HL-60/S4 (cell line): ENCODE results near the gene GET4.
"Not testable (repeated sequence)": the region's sequence is repeated elsewhere in the genome, so short reads cannot be mapped to it uniquely, and the experiment has no call there.

Experiments
- in situ Hi-C: fragments of 300-500 bp; cut with MboI; formaldehyde crosslinking; loops from 2 replicates; pipeline ENCODE4 v1.14.3; 2022; ENCODE audit warnings: low sequenced_read_pairs

The GET4 gene

DNA sequence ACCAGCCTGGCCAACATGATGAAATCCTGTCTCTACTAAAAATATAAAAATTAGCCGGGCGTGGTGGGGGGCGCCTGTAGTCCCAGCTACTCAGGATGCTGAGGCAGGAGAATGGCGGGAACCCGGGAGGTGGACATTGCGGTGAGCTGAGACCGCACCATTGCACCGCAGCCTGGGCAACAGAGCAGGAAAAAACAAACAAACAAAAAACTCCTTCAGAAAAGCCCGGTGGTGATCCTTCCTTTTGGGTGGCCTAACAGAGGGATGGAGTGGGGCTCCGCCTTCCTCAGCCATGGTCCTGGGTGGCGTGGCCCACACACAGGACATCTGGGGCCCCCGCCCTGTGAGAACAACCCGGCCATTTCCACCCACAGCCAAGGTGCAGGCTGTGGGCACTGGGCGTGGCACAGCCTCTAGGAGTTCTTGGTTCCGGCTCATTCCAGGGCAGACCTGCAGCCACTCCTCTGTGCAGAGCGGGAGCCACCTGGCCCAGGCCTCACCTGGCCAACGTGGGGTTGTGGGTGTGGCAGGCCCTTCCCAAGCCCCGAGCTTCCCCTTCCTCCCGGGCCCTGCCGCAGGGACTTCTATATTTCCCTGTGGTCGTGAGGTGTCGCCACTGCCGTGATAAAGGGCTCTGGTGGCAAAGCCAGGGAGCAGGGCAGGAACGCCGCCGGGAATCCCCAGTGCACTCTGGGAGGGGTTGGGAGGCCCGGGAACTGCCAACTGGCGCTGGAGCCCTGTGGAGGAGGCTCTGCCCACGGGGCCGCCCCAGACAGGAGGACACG, 37.6 kb downstream of the GET4 start:
- in situ Hi-C loops, result no loop called here

DNA sequence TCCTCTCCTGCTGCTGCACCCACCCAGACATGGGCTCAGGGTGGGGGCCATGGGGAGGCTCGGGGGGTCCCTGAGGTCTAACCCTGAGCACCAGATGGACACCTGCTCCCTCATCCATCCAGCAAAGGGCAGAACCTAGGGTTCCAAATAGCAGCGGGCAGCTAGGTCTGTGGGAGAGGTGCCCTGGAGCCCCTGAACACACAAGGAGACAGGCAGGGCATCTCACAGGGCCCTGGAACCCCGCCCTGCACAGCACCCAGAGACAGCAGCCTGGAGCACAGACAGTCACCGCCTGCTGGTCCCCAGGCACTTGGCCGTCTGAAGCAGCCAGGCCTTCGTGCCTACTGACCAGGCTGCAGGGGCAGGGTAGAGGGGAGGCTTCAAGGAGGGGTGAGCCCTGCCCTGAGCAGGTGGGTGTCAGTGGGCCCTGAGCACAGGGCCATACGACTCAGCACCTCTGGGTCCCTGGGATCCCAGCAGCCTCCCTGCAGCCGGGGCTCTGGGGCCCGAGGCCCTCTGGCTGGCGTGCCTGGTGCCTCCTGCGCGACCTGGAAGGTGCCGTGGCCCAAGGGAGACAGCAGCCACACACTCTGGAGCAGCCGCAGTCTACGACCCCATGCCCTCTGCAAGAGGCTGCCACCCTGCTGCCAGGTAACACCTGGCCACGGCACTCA, 38.3 kb downstream of the GET4 start:
- in situ Hi-C loops, result no loop called here

DNA sequence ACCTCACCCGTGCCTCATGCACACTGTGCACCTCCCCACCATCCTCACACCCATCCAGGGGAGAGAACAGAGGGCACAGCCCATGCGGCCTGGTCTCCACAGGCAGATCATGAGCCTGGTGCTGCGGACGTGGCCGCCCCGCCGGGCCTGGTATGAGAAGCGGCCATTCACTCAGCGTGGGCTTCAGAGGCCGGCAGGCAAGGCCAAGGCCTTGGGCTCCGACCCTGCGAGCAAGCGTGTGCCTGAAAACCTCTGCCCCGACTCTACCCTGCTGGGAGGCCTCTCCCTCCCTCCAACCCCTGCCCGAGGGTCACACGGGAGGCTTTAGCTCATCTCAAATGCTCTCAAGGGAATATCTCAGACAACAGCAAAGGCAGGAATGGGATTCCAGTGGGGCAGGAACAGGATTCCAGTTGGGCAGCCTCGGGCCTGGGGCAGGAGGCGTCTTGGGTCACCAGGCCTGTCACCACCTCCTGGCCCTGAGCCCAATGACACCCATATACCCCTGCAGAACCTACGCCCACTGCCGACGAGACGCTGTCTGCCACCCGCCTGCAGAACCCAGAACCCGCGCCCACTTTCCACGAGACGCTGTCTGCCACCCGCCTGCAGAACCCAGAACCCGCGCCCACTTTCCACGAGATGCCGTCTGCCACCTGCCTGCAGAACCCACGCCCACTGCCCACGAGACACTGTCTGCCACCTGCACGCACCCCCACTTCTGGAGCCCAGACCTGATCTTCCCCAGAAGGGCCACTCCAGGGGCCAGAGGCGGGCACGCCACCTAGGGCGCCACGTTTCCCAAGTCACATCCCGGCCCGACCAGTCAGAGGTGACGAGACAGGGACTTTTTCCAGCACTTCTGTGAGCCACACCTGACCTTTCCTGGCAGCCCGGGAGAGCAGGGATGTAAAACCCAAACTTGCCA, 39.2 kb downstream of the GET4 start:
- in situ Hi-C loops, result no loop called here

DNA sequence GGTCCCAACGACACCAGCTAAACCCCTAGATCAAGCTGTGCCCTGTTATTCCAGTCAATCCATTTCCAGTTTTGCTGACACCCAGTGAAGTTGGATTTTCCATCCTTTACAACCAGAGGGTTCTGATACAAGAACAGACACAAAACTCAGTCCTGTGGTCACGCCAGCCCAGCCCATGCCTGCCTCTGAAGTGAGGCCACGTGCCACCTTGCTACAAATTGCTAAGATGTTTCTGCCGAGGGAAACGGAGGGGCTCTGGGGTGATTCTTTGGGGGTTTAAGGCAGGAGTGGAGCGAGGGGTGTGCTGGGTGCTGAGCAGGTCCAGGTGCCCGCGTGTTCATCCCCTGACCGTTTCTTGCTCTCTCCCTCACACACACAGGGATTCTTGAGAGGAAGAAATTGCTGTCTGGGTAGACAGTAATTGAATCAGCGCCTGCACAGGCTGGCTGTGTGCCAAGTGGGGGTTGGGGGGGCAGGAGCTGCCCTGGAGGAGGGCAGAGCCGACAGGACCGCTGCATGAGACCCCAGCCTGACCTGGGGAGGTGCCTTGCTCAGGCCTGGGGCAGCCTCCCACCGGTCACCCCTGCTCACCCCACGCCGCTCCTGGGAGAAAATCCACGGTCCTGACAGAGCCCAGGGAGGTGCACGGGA, 40.1 kb downstream of the GET4 start:
- in situ Hi-C loops, result no loop called here

DNA sequence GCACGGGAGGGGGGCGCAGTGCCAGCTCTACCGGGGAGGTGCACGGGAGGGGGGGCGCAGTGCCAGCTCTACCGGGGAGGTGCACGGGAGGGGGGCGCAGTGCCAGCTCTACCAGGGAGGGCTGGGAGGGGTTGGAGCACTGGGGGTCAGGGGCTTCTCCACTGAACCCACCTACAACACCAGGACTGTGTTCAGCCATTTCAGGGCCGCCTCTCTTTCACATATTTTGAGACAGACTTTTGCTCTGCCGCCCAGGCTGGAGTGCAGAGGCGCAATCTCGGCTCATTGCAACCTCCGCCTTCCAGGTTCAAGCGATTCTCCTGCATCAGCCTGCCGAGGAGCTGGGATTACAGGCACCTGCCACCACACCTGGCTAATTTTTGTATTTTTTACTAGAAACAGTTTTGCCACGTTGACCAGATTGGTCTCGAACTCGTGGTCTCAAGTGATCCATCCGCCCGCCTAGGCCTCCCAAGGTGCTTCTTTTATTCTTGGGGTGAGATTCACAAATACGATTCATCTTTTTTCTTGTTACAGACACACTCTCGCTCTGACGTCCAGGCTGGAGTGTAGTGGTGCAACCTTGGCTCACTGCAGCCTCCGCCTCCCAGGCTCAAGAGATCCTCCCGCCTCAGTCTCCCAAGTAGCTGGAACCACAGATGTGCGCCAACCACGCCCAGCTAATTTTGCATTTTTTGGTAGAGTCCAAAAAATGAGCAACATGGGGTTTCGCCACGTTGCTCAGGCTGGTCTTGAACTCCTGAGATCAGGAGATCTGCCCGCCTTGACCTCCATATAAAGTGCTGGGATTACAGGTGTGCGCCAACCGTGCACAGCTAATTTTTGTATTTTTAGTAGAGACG, 41.1 kb downstream of the GET4 start:
- in situ Hi-C loops, result no loop called here

DNA sequence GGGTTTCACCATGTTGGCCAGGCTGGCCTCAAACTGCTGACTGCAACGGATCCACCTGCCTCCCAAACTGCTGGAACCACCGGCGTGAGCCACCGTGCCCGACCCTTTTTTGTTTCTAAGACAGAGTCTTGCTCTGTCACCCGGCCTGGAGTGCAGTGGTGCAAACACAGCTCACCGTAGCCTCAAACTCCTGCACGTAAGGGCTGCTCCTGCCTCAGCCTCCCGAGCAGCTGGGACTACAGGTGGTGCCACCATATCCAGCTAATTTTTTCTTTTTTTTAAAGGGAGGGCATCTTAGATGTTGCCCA, 41.7 kb downstream of the GET4 start:
- in situ Hi-C loops, result no loop called here

DNA sequence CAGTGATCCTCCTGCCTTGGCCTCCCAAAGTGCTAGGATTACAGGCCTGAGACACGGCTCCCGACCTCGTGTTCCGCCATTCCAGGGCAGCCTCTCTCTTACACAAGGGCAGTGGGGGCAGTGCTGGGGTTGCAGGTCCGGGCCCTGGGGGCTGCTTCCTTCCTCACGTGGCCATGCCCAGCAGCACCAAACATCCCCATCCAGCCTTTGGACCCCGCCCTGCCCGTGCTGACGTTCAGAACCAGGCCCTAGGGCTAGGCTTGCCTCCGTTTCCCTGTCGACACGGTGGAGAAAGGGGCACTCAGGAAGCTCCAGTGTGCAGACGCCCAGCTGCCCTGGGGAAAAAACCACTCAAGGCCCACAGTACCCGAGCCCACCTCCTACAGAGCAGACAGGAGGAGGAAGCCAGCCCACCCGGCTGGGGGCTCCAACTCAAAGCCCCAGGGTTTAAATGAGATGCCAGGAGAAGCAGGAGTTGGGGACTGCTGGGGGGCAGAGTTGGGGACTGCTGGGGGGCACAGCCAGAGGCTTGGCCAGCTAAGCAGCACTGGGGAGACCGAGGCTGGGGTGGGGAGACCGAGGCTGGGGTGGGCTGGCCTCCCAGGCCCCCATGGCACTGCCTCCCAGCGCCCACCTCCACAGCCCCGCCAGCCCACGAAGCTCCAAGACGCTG, 42.2 kb downstream of the GET4 start:
- in situ Hi-C loops, result no loop called here

DNA sequence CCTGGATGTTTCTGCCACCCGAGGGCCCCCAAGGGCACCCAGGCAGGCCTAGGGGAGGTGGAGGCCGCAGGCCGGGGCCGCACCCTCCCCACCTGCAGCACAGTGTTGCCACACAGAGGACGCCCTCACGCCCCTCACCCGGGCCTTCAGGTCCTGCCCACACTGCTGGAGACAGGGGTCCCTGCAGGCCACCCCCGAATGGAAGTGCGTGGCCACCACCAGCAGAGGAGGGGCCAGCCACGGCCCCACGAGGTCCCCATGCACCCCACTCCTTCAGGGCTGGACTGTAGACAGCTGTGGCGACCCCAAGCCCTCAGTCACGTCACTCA, 42.7 kb downstream of the GET4 start:
- in situ Hi-C loops, result no loop called here

DNA sequence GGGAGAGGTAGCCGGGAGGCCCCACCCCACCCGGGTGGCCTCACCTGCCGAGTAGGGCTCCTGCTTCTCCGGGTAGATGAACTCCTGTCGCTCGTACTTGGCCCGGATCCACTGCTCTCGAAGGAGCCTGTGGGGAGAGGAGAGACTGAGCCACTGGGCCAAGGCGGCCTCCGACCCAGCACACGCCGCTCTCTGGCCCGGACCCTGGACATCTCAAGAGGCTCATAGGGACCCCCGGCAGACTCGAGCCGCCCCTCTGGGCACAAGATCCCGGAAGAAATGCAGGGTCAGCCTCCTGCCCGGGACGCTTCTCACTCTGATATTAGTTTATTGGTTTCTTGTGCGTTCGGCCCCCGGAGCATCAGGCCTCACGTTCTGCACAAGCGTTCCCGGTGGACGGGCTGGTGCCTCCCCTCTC, 43.6 kb downstream of the GET4 start:
- in situ Hi-C loops, result no loop called here

DNA sequence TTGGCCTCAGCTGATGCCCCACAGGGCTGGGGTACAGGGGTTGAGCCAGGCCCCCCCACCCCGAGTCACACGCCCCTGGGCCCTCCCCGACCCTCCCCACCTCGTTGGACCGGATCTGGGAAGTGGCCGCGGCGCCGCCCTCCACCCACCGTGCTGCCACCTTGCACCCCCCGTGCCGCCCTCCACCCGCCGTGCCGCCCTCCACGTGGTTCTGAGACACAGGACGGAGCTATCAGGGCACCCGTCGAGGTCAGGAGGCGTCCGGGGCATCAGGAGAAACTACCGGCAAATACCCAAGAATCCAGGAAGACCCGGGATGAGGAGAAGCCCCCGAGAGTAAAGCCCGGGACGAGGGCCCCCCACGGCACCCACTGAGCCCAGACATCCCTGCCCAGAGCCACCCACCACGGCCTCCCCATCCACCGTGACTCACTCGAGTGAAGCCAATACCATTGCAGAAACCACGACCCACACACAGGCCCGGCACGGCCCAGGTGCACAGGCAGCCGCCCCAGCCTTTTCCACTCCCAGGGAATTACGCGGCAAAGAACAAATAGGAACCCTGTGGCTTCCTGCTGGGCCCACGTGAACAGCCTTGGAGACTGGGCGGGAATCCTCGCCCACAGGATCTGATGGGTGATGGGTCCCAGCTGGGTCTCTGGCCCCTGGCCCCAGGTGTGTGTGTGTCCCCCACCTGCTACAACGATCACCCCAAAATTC, 44.2 kb downstream of the GET4 start:
- in situ Hi-C loops, result no loop called here

DNA sequence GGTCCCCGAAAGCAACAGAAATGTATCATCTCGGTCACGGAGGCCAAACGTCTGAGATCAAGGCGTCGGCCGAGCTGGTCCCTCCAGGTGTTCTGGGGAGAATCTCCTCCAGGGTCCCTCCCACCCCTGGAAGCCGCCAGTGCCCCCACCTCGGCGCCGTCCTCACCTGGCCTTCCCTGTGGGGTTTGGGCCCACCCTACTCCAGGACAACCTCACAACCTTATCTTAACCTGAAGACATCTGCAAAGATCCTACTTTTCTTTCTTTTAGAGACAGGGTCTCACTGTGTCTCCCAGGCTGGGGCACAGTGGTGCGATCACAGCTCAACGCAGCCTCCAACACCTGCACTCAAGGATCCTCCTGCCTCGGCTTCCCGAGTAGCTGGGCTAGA, 44.7 kb downstream of the GET4 start:
- in situ Hi-C loops, result no loop called here

DNA sequence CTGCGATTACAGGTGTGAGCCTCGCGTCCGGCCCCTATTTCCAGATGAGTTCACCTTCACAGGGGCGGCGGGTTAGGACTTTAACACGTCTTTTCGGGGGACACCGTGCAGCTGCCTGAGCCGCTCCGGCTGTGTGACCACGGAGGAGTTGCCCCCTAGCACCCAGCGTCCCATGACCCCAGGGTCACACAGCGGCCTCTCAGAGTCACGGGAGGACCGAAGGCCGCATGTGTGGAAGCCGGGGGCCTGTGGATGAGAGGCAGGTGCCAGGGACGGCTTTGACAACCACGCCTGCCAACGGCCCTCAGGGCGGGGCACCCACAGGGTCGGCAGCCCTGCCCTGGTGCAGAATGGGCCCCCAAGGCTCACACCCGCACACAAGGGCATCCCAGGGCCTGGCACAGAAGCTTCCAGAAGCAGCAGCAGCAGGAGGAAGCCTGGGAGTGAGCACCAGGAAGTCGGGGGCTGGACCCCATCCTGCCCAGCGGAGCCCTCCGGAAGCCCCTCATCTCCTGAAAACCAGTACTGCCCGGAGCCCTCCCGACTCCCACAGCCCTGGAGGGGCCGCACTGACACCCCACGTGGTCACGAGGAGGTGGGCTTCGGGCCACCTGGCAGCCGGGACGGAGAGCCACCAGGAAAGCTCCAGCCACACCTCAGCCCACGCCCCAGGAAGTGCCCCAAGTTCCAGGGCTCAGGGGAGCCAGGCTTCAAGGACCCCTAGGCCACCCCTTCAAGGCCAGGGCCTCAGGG, 45.4 kb downstream of the GET4 start:
- in situ Hi-C loops, result no loop called here

DNA sequence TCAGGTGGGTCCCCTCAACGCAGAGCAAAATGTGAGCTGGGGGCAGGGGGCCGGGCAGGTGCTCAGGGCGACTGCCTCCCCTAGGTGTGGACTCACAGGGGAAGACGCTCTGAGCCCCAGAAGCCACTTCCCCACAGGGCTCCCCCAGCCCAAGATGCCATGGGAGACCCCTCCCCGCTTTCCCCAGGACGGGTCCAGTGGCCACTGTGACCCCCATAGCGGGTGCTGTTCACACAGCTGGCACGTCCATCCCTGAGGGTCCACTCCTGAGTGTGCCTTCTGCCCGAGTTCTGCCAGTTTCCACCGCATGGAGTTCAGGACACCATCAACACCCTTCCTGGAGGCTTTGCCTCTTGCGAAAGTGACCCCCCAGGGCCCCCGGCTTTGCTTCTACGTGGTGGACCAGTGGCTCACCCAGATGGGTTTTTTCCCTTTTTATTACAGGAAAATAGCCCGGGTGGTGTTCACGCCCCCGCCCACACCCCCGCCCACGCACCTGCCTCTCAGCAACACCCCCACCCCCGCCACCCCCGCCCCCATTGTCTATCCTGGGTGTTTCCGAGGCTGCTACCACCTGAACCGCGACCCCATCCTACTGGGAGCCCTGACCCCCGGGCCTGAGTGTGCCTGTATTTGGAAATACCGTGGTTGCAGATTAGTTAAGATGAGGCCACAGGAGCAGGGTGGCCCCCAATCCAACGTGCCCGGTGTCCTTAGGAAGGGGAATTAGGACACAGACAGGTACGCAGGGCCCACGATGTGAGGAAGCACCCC, 46.2 kb downstream of the GET4 start:
- in situ Hi-C loops, result no loop called here

DNA sequence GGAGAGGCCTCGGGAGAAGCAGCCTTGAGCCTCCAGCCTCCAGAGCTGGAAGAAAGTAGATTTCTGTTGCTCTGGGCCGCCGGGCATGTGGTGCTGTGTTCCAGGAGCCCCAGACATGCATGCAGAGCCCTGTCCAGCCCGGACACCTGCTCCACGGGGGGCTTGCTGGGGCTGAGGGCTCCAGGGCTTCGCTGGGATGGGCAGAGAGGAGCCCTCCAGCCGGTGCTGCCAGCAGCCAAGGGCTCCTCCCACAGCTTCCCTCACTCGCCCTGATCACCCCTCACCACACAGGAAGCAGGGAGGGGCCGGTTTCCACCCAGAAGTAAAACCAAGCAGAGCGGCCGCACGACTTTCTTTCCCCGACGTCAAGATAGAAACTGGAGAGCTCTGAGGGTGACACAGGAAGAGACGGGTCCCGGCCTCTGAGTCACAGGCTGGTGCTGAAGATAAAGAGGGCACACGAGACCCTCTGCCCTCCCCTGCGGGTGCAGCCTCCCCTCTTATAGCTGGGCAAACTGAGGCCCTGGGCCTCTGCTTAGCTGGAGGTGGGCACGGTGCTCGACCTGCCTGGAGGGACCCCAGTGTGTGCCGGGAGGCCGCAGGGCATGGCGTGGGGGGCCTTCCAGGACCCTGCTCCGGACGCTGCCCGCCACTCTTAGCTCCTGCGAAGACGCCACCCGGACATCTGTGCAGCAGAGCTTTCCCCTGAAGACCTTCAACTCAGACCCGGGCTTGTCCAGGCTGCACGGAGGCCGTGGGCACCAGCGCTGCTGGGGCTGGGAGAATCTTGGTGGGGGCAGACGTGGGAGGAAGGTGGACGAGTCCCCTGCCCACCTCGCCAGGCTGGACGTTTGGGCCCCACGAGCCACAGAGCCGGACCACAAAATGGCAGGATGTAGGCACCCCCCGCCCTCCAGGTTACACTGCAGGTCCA, 47.0 kb downstream of the GET4 start:
- in situ Hi-C loops, result no loop called here

DNA sequence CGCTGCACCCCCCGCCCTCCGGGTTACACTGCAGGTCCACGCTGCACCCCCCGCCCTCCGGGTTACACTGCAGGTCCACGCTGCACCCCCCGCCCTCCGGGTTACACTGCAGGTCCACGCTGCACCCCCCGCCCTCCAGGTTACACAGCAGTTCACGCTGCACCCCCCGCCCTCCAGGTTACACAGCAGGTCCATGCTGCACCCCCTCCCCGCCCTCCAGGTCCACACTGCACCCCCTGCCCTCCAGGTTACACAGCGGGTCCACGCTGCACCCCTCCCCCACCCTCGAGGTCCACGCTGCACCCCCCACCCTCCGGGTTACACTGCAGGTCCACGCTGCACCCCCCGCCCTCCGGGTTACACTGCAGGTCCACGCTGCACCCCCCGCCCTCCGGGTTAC, 47.7 kb downstream of the GET4 start:
- in situ Hi-C loops, result not testable (repeated sequence)

DNA sequence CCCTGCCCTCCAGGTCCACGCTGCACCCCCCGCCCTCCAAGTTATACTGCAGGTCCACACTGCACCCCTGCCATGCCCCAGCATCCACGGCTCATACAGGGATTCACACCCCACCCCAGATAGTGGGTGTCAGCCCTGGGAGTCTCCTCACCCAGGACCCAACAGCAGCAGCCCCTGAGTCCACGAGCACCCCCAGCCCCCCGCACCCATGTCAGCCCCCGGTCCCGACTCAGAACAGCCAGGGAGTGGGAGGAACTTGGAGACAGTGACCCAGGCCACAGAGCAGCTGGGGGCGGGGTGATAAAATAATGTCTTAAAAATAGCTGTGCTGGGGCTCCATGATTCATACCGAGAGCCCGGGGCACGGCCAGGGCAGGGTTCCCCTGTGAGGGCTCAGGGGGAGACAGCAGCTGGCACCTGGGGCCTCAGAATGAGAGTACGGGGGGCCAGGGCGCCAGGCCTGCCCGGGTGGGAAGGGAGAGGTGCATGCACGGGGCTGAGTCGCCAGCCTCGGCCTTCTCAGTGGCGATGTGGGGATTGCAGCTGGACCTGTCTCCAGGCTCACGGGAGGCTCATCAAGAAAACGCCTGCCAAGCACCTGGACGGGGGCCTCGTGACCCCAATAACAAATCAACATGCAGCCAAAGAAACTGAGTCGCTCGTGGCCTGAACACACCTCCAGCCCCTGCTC, 48.3 kb downstream of the GET4 start:
- in situ Hi-C loops, result no loop called here
